Measurements from ENCODE around the gene LAMC3.
A peak's percentile ranks its signal among the peaks of the same experiment; 100 is the strongest.

LAMC3 gene

DNA sequence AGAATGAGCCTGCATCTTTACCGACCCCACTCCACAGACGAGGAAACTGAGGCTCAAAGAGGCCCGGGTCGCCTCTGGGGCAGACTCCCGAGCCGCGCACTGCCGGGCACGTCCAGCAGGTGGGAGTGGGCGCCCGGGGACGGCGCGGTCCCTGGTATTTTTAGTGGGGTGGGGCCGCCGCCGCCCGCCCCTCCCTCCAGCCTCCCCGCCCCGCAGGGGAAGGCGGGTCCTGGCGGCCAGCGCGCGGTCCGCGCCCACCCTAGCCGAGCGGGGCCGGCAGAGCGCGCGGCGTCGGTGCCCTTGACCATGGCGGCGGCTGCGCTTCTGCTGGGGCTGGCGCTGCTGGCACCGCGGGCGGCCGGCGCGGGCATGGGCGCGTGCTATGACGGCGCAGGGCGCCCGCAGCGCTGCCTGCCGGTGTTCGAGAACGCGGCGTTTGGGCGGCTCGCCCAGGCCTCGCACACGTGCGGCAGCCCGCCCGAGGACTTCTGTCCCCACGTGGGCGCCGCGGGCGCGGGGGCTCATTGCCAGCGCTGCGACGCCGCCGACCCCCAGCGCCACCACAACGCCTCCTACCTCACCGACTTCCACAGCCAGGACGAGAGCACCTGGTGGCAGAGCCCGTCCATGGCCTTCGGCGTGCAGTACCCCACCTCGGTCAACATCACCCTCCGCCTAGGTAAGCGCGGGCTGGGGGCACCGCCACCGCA, at the start of gene LAMC3:
Gene LAMC3, plus strand, starts transcription at position 266 of the 710 bp plus-strand sequence. Its CDS starts 41 bp downstream, at position 307.
- DNase-seq (ENCODE audit: low read depth) = no peak
- TF ChIP-seq, protein P1, sequence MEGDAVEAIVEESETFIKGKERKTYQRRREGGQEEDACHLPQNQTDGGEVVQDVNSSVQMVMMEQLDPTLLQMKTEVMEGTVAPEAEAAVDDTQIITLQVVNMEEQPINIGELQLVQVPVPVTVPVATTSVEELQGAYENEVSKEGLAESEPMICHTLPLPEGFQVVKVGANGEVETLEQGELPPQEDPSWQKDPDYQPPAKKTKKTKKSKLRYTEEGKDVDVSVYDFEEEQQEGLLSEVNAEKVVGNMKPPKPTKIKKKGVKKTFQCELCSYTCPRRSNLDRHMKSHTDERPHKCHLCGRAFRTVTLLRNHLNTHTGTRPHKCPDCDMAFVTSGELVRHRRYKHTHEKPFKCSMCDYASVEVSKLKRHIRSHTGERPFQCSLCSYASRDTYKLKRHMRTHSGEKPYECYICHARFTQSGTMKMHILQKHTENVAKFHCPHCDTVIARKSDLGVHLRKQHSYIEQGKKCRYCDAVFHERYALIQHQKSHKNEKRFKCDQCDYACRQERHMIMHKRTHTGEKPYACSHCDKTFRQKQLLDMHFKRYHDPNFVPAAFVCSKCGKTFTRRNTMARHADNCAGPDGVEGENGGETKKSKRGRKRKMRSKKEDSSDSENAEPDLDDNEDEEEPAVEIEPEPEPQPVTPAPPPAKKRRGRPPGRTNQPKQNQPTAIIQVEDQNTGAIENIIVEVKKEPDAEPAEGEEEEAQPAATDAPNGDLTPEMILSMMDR (IDR thresholded peaks at IDR 0.05; ENCODE audit: control insufficient read depth, extremely low read depth, insufficient read depth) = peak; percentile 25; the same call in 1 of the 2 replicates
- peak within 1 kb of the TSS; percentile 36 for H3K4me3 ChIP-seq (ENCODE audit: low read depth, low read length)

DNA sequence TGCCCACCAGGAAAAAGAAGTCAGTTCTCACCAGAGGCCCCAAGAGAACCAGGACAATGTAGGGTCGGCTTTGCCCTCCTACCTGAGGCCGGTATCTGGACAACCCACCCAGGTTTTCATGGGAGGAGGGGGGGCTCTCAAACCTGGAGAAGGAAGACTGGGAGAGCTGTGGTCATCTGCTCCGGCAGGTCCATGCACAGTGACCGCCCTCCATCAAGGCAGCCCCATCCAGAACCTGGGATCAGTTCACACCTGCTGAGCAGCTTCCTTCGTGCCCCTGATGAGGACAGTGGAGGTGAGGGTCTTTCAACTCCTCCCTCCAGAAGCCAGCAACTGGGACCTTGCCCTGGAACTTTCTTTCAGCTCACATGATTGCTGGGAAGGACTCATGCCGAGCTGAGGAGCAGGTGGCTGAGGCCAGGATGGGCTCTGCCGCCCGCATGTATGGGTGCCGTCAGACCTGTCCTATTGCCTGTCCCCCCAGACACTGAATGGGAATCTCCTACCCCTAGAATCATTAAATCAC, 49.1 kb upstream of the LAMC3 start:
- DNase-seq (ENCODE audit: low read depth) = no peak
- TF ChIP-seq, protein P1 (IDR thresholded peaks at IDR 0.05; ENCODE audit: control insufficient read depth, extremely low read depth, insufficient read depth) = no peak
- H3K4me3 ChIP-seq (ENCODE audit: low read depth, low read length) = no peak overlapping the region

DNA sequence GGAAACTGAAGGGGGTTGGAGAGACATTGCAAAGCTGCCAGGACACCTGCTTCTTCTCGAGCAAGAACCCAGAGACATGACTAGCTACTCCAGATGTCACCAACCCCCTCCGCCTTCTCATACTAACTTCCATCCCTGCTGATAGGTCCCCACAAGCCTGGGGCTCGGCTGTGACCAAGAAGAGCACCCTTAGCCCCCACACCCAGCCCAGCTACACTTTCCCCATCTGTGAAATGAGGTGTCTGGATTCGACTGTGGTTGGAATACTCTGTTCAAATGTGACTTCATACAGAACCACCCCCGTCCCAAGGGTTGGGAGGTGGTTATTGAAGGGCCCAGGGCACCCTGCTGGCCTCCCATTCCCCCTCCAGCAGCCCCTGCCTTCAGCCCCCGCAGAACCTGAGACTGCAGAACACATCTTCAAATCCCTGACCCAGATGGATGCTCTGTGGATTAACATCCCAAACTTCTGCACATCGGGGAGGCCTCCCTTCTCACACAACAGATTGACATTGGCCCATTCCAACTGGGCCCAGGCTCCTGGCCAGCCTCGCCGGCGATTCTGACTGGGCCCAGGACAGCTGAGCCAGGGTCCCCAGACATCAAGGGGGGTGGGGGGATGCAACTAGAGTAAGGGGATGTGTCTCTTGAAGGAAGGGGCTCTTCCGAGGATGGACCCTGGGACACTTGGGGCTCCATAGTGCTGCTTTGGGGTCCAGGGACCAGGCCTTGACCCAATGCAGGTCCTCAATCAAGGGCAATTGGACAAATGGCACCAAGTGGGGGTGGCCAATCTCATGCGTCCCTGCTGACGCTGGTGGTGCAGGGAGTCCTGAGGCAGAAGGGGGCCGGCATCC, 48.2 kb upstream of the LAMC3 start:
- H3K4me3 ChIP-seq (ENCODE audit: low read depth, low read length) = no peak overlapping the region
- TF ChIP-seq, protein P1 (IDR thresholded peaks at IDR 0.05; ENCODE audit: control insufficient read depth, extremely low read depth, insufficient read depth) = no peak
- no peak for DNase-seq (ENCODE audit: low read depth)

DNA sequence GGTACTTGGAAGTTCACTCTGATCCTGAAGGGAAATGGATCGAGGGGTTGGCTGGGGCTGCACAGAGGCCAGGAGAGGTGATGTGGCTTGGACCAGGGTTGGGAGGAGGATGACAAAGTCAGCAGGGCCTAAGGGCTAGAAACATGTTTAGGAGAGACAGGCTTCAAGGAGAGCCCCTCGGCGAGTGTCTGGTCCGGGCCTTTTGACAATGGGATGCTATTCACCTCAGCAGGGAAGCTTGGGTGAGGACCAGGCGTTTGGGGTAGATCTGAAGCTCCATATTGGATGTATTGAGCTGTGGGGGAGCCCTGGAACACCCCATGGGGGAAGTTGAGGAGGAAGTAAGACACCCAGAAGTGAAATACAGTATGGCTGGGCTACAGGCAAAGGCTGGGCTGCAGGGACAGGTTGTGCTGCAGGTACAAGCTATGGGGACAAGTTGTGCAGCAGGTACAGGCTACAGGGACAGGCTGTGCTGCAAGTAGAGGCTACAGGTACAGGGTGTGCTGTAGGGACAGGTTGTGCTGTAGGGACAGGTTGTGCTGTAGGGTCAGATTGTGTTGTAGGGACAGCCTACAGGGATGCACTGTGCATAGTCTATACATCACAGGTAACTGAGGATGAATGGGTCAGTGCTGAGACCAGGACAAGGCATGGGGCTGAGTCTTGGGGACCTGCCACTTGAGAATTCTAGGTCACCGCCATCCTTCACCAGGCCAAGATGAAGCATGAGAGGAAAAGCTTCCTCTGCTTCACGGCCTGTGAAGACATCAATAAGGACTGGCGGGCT, 47.3 kb upstream of the LAMC3 start:
- H3K4me3 ChIP-seq (ENCODE audit: low read depth, low read length) = no peak overlapping the region
- TF ChIP-seq, protein P1 (IDR thresholded peaks at IDR 0.05; ENCODE audit: control insufficient read depth, extremely low read depth, insufficient read depth) = no peak
- no peak for DNase-seq (ENCODE audit: low read depth)

DNA sequence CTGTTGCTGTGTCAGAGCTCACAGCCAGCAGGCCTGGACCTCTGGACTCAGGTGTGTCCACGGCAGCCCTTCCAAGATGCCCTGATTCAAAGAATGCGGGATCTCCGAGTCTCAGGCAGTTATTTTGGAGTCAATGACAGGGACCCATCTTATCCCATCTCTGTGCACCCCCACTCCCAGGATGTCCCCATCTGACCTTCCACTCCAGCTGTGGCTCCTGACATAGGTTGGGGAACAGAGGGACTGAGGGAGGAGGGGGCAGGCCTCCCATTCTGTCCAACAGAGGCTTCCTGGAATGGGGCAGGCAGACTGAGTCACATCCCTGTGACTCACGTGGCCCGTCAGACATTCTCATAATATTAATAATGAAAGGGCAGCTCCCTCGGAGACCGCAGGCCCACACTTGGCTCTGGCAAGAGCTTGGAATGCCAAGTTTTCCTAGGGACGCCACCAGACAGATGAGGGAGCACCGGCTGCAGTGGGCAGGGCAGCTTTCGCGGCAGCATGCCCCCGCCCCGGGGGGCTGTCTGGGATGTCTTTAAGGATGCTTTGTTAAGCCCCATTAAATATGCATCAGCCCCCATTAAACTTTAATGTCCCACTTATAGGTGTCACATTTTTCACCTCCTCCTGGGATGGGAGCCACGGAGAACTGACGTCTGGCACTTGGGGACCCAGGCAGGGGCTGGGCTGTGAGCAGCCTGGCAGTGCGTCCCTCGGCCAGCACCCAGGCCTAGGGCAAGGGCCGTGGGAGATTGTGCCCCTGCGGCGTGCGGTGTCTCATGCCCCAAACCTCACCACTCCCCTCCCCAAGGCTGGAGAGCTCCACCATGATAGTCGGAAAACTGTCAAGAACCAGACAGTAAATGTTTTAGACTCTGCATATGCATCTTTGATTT, 46.3 kb upstream of the LAMC3 start:
- TF ChIP-seq, protein P1 (IDR thresholded peaks at IDR 0.05; ENCODE audit: control insufficient read depth, extremely low read depth, insufficient read depth) = no peak
- no peak for DNase-seq (ENCODE audit: low read depth)
- H3K4me3 ChIP-seq (ENCODE audit: low read depth, low read length) = no peak overlapping the region
